Upper lobe of left lung (tissue), 6 donors: ENCODE data around the gene RGS19. TPM values are rescaled to one million over a fixed set of nuclear protein-coding genes. Genes with fewer than 3 reads are reported as not detected.

Experiments used
- ATAC-seq, 2 donors: fragments of 200-7000 bp; cut with Tn5 transposase; one replicate each; pipeline ENCODE4 v1.9.1; 2022; ENCODE audit warnings: mild to moderate bottlenecking in 2 of 2, moderate library complexity in 2 of 2; ENCODE audit not compliant: low FRiP score in 2 of 2
- DNase-seq, 2 donors: peaks; one replicate each; pipeline ENCODE4 v3.0.0-alpha.2; 2019 to 2020
- H3K27ac ChIP-seq, 4 donors: fragments of 200-600 bp; sonication (generic); one replicate each; pipeline ENCODE4 v1.5.1; 2016 to 2019
- H3K27me3 ChIP-seq, 4 donors: fragments of 200-600 bp; sonication (generic); one replicate each; pipeline ENCODE4 v1.5.1; 2017 to 2019
- H3K36me3 ChIP-seq, 4 donors: fragments of 200-600 bp; sonication (generic); one replicate each; pipeline ENCODE4 v1.5.1; 2016 to 2019
- H3K4me1 ChIP-seq, 4 donors: fragments of 200-600 bp; sonication (generic); one replicate each; pipeline ENCODE4 v1.5.1; 2018 to 2019
- H3K4me3 ChIP-seq, 4 donors: fragments of 200-600 bp; sonication (generic); one replicate each; pipeline ENCODE4 v1.5.1; 2017 to 2019; ENCODE audit warnings: mild to moderate bottlenecking in 2 of 4, moderate library complexity in 1 of 4
- H3K9me3 ChIP-seq, 4 donors: fragments of 200-600 bp; sonication (generic); one replicate each; pipeline ENCODE4 v1.5.1; 2018 to 2019
- EP300 ChIP-seq, 4 donors: sonication (generic); formaldehyde crosslinking; IDR thresholded peaks; one replicate each; pipeline ENCODE4 v1.5.1; 2017; ENCODE audit warnings: antibody characterized with exemption in 4 of 4, control low read depth in 2 of 4
- POLR2A ChIP-seq, 4 donors: fragments of 450-650 bp; IDR thresholded peaks; one replicate each; pipeline ENCODE4 v1.5.1; 2016 to 2017; ENCODE audit warnings: antibody characterized with exemption in 4 of 4, mild to moderate bottlenecking in 2 of 4
- POLR2AphosphoS5 ChIP-seq, 2 donors: sonication (generic); formaldehyde crosslinking; IDR thresholded peaks; one replicate each; pipeline ENCODE4 v1.5.1; 2017; ENCODE audit warnings: antibody characterized with exemption in 2 of 2
- WGBS, 2 donors: methylation state at CpG; one replicate each; pipeline ENCODE4 v1.1.5; 2017 to 2018; 5-methylcytosine and 5-hydroxymethylcytosine counted together
- total RNA-seq, 6 donors: library from RNA; depleted of rRNA in 4 of 6; stranded (reverse); fragments of >200 nt in 4 of 6; gene quantifications; one replicate each; pipeline versions ENCODE4 v1.1.0 to v1.2.1, GENCODE V29; 2016 to 2021
- TF ChIP-seq, protein P1 (sequence below), 6 experiments: fragments of 450-650 bp in 4 of 6; fragments of 200-600 bp in 2 of 6; sonication (generic) in 2 of 6; IDR thresholded peaks; one replicate each; pipeline ENCODE4 v1.5.1; 2016 to 2019; ENCODE audit warnings: antibody characterized with exemption in 6 of 6
- donor health status: DM: no; HTN: no; CAD: no; lungs with moderate emphysema.
- donor health status: DM: no; HTN: yes; CAD: no; lungs with severe emphysema.

The RGS19 gene
- total RNA-seq, 6 donors from 2014 or later = 21.5 to 70.8 (median 55.6) TPM

DNA sequence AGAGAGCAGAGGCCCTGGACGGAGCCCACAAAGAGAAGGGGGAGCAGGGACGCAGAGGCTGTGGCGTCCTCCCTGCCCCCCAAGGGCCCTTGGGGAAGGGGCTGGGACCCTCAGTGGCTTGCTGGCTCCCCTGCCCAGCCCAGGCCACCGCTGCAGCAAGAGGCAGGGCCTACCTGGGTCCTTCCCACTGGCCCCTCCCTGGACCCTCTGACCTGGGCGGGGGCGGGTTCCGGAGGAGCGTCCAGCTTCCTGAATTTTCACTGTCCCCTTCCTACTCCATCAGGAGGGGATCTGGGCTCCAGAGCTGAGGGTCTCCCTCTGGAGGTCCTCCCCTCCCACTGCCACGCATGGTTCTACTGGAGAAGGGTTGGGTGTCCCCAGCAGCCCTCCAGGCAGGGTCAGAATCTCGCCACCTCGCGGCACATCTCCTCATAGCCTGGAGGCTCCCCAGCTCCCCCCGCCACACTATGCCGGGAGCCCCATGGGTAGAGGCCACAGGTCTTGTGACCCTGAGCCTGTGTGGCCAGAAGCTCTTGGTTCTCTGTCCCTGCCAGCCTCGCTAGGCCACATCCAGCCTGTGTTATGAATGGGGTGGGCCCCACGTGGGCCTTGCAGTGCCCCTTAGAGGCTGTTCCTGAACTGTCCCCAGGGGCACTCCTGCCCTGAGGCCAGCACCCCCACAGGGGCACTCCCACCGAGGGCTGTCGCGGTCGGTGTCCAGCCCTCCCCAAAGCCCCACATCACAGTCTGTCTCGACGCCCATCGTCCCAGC is 28.9 kb downstream of the RGS19 start:
- WGBS, 2 donors = 56 to 71% methylated on average over 7 to 22 of the region's 23 CpGs
- DNase-seq (peak in 1 of 2 donors; percentile 62), ATAC-seq (no peak)
- H3K9me3 ChIP-seq = no peaks in the 10 kb centered on the region
- peak overlapping the region in 3 of 4 donors; percentile 40 to 66 (median 52) for H3K4me3 ChIP-seq
- peak overlapping the region; percentile 81 to 90 (median 88) for H3K27ac ChIP-seq
- H3K36me3 ChIP-seq = peaks cover 0 to 17% (median 7%) of the 10 kb centered on the region in 4 donors
- TF ChIP-seq, protein P1, sequence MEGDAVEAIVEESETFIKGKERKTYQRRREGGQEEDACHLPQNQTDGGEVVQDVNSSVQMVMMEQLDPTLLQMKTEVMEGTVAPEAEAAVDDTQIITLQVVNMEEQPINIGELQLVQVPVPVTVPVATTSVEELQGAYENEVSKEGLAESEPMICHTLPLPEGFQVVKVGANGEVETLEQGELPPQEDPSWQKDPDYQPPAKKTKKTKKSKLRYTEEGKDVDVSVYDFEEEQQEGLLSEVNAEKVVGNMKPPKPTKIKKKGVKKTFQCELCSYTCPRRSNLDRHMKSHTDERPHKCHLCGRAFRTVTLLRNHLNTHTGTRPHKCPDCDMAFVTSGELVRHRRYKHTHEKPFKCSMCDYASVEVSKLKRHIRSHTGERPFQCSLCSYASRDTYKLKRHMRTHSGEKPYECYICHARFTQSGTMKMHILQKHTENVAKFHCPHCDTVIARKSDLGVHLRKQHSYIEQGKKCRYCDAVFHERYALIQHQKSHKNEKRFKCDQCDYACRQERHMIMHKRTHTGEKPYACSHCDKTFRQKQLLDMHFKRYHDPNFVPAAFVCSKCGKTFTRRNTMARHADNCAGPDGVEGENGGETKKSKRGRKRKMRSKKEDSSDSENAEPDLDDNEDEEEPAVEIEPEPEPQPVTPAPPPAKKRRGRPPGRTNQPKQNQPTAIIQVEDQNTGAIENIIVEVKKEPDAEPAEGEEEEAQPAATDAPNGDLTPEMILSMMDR (IDR thresholded peaks at IDR 0.05) = peak in 2 of 6 experiments; percentile 13 to 15
- no peak for TF ChIP-seq POLR2AphosphoS5 (IDR thresholded peaks at IDR 0.05)
- H3K27me3 ChIP-seq = peaks cover 0 to 33% (median 13%) of the 10 kb centered on the region in 4 donors
- H3K4me1 ChIP-seq = peaks cover 21 to 62% (median 42%) of the 10 kb centered on the region in 4 donors

DNA sequence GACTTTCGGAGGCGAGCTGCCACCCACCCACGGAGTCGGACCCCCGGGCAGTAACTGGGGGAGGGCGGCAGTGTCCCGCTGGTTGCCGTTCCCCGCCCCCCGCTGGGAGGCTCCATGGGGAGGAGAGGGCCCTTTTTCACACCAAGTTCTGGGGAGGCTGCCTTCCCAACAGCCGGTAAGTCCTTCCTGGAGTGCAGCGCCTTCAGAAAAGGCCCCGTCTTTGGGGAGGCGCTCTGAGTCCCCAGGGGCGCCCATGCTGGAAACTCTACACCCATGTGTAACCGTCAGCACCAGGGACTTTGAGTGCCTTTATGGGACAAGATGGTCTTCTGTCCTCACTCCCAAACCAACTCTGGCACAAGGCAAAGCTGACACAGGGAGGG is 29.4 kb downstream of the RGS19 start:
- Histone ChIP-seq H3K27me3 (peaks cover 0 to 33% (median 13%) of the 10 kb centered on the region in 4 donors), H3K9me3 (no peaks in the 10 kb centered on the region), H3K4me1 (peaks cover 15 to 62% (median 38%) of the 10 kb centered on the region in 4 donors), H3K36me3 (peaks cover 0 to 17% (median 7%) of the 10 kb centered on the region in 4 donors), H3K4me3 (peak overlapping the region; percentile 20 to 66 (median 46)), H3K27ac (peak overlapping the region; percentile 81 to 90 (median 88))
- no peak for DNase-seq
- TF ChIP-seq, protein P1 (IDR thresholded peaks at IDR 0.05) = no peak
- TF ChIP-seq POLR2A (IDR thresholded peaks at IDR 0.05) (no peak), EP300 (IDR thresholded peaks at IDR 0.05) (no peak), POLR2AphosphoS5 (IDR thresholded peaks at IDR 0.05) (no peak)
- WGBS, 2 donors = 9% methylated on average over 14 of the region's 16 CpGs; no CpG with 5 or more reads in 1 of the 2 donors
- ATAC-seq = no peak

DNA sequence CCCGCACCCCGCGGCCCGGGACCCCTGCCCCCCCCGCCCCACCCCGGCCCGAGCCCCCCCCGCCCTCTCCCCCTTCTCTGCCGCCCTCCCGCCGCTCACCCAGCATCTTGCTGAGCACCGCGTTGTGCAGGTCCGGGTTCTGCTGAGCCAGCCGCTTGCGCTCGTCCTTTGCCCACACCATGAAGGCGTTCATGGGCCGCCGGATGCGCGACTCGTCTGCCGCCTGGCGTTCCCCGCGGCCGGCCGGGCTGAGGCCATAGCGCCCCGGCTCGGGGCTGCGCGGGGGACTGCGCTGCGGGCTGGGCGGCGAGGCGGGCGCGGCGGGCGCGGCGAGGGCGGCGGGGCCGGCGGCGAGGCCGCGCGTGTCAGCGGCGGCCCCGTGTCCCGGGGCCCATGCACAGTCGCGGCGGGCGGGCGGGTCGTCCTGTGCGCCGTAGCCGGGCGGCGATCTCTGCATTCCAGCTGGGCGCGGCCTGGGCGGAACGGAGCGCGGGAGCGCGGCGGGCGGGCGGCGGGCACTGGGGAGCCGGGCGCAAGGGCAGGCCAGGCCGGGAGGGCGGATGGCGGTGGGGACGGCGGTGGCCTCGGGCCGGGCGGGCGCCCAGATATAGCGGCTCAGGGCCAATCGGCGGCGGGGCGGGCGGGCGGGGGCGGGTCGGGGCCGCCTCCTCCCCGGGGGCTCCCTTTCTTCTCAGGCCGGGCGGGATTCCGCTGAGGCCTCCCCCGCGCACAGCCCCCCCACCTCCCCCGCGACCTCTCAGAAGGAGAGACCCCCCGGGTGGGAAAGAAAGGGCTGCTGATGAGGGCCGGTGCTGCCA is 30.0 kb downstream of the RGS19 start, which contains the start of gene SOX18:
Gene SOX18 (minus strand): TSS at position 580 of the 818 bp plus-strand sequence. CDS start 123 bp downstream, at position 457.
- peak within 1 kb of the TSS; percentile 81 to 90 (median 88) for H3K27ac ChIP-seq
- WGBS, 2 donors = 1% methylated on average over 33 of the region's 111 CpGs; no CpG with 5 or more reads in 1 of the 2 donors
- ATAC-seq (no peak), DNase-seq (peak in 1 of 2 donors; percentile 90)
- H3K36me3 ChIP-seq = peaks cover 0 to 17% (median 7%) of the 10 kb centered on the region in 4 donors
- TF ChIP-seq EP300 (IDR thresholded peaks at IDR 0.05) = no peak
- peak in 1 of 2 donors; percentile 51 for TF ChIP-seq POLR2AphosphoS5 (IDR thresholded peaks at IDR 0.05)
- TF ChIP-seq POLR2A (IDR thresholded peaks at IDR 0.05) = peak in 1 of 4 donors; percentile 24
- TF ChIP-seq, protein P1 (IDR thresholded peaks at IDR 0.05) = no peak
- H3K4me1 ChIP-seq = peaks cover 15 to 63% (median 38%) of the 10 kb centered on the region in 4 donors
- H3K4me3 ChIP-seq = peak within 1 kb of the TSS; percentile 32 to 66 (median 46)
- H3K9me3 ChIP-seq = no peaks in the 10 kb centered on the region
- H3K27me3 ChIP-seq = peaks cover 0 to 33% (median 13%) of the 10 kb centered on the region in 4 donors

DNA sequence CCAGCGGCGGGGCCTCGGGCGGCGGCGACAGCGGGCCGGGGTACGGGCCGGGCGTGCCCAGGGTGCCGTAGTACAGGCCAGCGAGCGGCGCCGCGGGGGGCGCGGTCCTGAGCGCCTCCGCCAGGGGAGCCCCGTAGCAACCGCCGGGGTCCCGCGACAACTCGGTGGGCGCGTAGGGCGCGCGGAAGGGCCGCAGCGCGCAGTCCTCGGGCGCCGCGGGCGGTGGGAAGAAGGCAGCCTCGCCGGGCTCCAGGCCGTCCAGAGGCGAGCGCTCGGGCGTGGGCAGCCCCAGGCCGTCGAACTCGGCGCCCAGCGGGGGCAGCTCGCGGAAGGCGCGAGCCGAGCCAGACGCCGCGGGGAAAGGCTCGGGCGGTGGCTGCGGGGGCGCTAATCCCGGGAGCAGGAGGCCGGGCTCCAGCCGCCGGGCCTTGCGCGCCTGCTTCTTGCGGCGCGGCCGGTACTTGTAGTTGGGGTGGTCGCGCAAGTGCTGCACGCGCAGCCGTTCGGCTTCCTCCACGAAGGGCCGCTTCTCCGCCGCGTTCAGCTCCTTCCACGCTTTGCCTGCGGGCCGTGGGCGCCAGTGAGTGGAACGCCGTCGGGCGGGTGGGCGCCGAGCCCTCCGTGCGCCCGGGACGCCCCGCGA is 30.8 kb downstream of the RGS19 start:
- peaks cover 14 to 62% (median 35%) of the 10 kb centered on the region in 4 donors for H3K4me1 ChIP-seq
- H3K4me3 ChIP-seq = peak overlapping the region; percentile 32 to 66 (median 46)
- H3K36me3 ChIP-seq = peaks cover 0 to 17% (median 7%) of the 10 kb centered on the region in 4 donors
- peaks cover 0 to 33% (median 13%) of the 10 kb centered on the region in 4 donors for H3K27me3 ChIP-seq
- DNase-seq (peak in 1 of 2 donors; percentile 85), ATAC-seq (no peak)
- H3K9me3 ChIP-seq = no peaks in the 10 kb centered on the region
- no peak for TF ChIP-seq POLR2AphosphoS5 (IDR thresholded peaks at IDR 0.05)
- TF ChIP-seq, protein P1 (IDR thresholded peaks at IDR 0.05) = peak in 1 of 6 experiments; percentile 11
- TF ChIP-seq EP300 (IDR thresholded peaks at IDR 0.05) = no peak
- no peak for TF ChIP-seq POLR2A (IDR thresholded peaks at IDR 0.05)
- 29 to 35% methylated on average over 7 to 24 of the region's 101 CpGs for WGBS, 2 donors
- H3K27ac ChIP-seq = peak overlapping the region; percentile 53 to 88 (median 60)
